ENCODE results near the gene COL9A2. TPM values are rescaled to one million over a fixed set of nuclear protein-coding genes. Genes with fewer than 3 reads are reported as not detected.

Gene COL9A2
- total and polyA plus RNA-seq, 2 donors (not counting 3 experiments of a cell fraction or from before 2014, with no cell fraction given), result 0.64 to 0.69 TPM

DNA sequence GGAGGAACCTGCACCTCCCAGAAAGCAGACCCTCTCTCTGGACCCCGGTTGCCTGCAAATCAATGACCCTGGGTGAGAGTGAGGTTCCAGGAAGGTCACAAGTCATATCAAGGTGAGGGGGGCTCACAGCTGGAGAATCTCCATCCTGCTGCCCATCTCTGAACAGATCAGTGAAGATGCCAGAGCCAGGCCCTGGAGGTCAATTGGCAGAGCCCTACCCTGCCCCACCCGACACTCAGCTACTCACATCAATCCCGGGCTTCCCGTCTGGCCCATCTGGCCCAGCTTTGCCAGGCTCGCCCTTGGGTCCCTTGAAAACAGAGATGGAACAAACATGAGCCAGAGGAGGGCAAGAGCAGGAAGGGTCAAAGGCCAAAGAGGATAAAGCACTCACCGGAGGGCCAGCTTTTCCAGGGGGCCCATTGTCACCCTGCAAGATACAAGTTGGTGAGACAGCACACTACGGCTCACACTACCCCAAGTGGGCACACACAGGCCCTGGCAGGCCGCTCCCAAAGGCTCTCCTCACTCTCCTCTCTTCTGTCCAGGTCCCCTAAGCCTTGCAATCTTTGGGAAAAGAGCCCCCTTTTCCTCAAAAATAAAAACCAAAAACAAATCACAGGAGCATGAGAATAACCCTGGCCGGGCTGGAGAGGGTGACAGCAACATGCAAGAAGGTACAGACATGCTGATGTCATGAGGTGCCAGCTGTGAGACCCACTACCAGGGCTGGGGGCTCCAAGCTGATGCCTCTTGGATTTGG is 2.9 kb downstream of the COL9A2 start:
- Histone ChIP-seq H3K27ac (ENCODE audit: insufficient read depth, low read depth, low read length) (no peak overlapping the region), H3K27me3 (ENCODE audit: control insufficient read depth in 2 of 2, insufficient read depth in 2 of 2, low read length in 2 of 2) (peaks cover 21 to 30% of the 10 kb centered on the region in 2 experiments), H4K20me1 (replicated peaks; ENCODE audit: control insufficient read depth, extremely low read depth, insufficient read depth, low read length) (no peaks in the 10 kb centered on the region), H3K36me3 (ENCODE audit: control insufficient read depth in 2 of 2, extremely low read depth in 1 of 2, insufficient read depth in 2 of 2, low read length in 2 of 2) (no peaks in the 10 kb centered on the region), H2AFZ (ENCODE audit: low read depth, low read length) (no peak overlapping the region), H3K9ac (replicated peaks; ENCODE audit: extremely low read depth, insufficient read depth, low read length) (no peak overlapping the region), H3K9me1 (replicated peaks; ENCODE audit: control insufficient read depth, extremely low read depth, insufficient read depth, low read length) (no peaks in the 10 kb centered on the region), H3K4me1 (ENCODE audit: control insufficient read depth, extremely low read depth, insufficient read depth, low read length) (peaks cover 4% of the 10 kb centered on the region), H3K9me3 (replicated peaks; ENCODE audit: control insufficient read depth, insufficient read depth, low read length) (no peaks in the 10 kb centered on the region), H3K4me2 (ENCODE audit: insufficient read depth, low read length) (no peak overlapping the region), H3K79me2 (ENCODE audit: control insufficient read depth, insufficient read depth, low read length) (no peaks in the 10 kb centered on the region), H3K4me3 (replicated peaks in 1 of 3; ENCODE audit: insufficient read depth in 1 of 3, low read depth in 1 of 3, low read length in 3 of 3) (no peak overlapping the region)
- ChIA-PET CTCF (interaction anchor here (0.8 to 4.6 kb wide), 19 partner anchors 8 to 223 kb away, joined by 3 to 51 read pairs (median 5); partner anchors contain the start of genes RLF and SMAP2), POLR2A (no interaction called here)
- DNase-seq (ENCODE audit: low read depth, low spot score) (no peak), FAIRE-seq (no peak)
- TF ChIP-seq CTCF (IDR thresholded peaks at IDR 0.05; ENCODE audit: extremely low read depth in 1 of 2, insufficient read depth in 1 of 2, low read depth in 1 of 2, low read length in 2 of 2) (no peak), POLR2AphosphoS5 (IDR thresholded peaks at IDR 0.05; ENCODE audit: insufficient read depth, low read depth, low read length) (no peak), EZH2 (IDR thresholded peaks at IDR 0.05; ENCODE audit: borderline replicate concordance, low read depth, low read length, severe bottlenecking) (no peak)
- dilution Hi-C loops (cut with MboI; ENCODE audit: extremely low pct_ligation_motif_present, low sequenced_read_pairs), result no loop called here
- intact Hi-C loops (cut with micrococcal nuclease), result loop anchor here (2.0 kb wide), 1 partner anchor 161 kb away; no protein-coding TSS in a partner anchor
- no TSS peak for BruUV-seq (replicated peaks)
